HCT116 (cell line): ENCODE data around the gene CNST. TPM values are rescaled to one million over a fixed set of nuclear protein-coding genes. Genes with fewer than 3 reads are reported as not detected.

Experiments used
- ATAC-seq: fragments of 200-7000 bp; cut with Tn5 transposase; 2 replicates; pipeline ENCODE4 v1.9.1; 2020; ENCODE audit warnings: mild to moderate bottlenecking, moderate library complexity
- BruUV-seq: library from RNA; stranded (reverse); fragments of 400-500 nt; replicated peaks from 2 replicates; lab custom pipeline; 2021; lab: Mats Ljungman, UMichigan
- CTCF ChIA-PET: fragments of 300-600 bp; sonication (Branson Sonifier 250); formaldehyde crosslinking; loops from one replicate; lab custom pipeline; 2021; ENCODE audit warnings: antibody characterized with exemption; lab: Charles Lee
- POLR2A ChIA-PET: fragments of 300-600, 350-600 bp; sonication (Branson Sonifier 250); formaldehyde crosslinking; loops from one replicate; lab custom pipeline; 2021; ENCODE audit warnings: antibody characterized with exemption; lab: Charles Lee
- RAD21 ChIA-PET, 2 experiments: fragments of 300-600 bp; sonication (Branson Sonifier 250); formaldehyde crosslinking; loops; one replicate each; lab custom pipeline; 2023; ENCODE audit warnings: low total read pairs in 2 of 2; ENCODE audit not compliant: uncharacterized antibody in 2 of 2, unreplicated experiment in 2 of 2, low non-redundant PET in 1 of 2; lab: Charles Lee
- DNase-seq: peaks from one replicate; pipeline ENCODE4 v3.0.0-alpha.2; 2010; ENCODE audit warnings: low read depth, low spot score
- H2AFZ ChIP-seq: fragments of 200-600 bp; shearing (Covaris generic), sonication (generic); 2 replicates; pipeline ENCODE4 v1.6.1; 2017; ENCODE audit warnings: low read depth, mixed run types, mixed read lengths, antibody characterized with exemption, low read length; ENCODE audit not compliant: poor library complexity, severe bottlenecking
- H3K27ac ChIP-seq: 2 replicates; pipeline ENCODE4 v1.5.1; 2012; ENCODE audit warnings: low read depth, low read length
- H3K27me3 ChIP-seq: fragments of 200-600 bp; sonication (generic); 2 replicates; pipeline ENCODE4 v1.6.1; 2016; ENCODE audit warnings: mixed run types, low read length, mixed read lengths; ENCODE audit not compliant: insufficient read depth
- H3K36me3 ChIP-seq, 2 experiments: fragments of 200-500 bp in 1 of 2; fragments of 200-600 bp in 1 of 2; sonication (Bioruptor generic) in 1 of 2; sonication (generic) in 1 of 2; 2 replicates each; pipeline versions ENCODE4 v1.5.1 to v1.6.1; 2014 to 2016; ENCODE audit warnings: low read length in 2 of 2, inconsistent platforms in 1 of 2, mixed read lengths in 1 of 2, mixed run types in 1 of 2; ENCODE audit not compliant: insufficient read depth in 2 of 2, control insufficient read depth in 1 of 2
- H3K4me1 ChIP-seq, 2 experiments: fragments of 200-600 bp in 1 of 2; sonication (generic) in 1 of 2; 2 replicates each; pipeline versions ENCODE4 v1.5.1 to v1.6.1; 2012 to 2017; ENCODE audit warnings: low read length in 2 of 2, inconsistent platforms in 1 of 2, mild to moderate bottlenecking in 1 of 2, mixed read lengths in 1 of 2, mixed run types in 1 of 2, moderate library complexity in 1 of 2; ENCODE audit not compliant: insufficient read depth in 2 of 2, control insufficient read depth in 1 of 2
- H3K4me2 ChIP-seq: fragments of 200-600 bp; sonication (generic); 2 replicates; pipeline ENCODE4 v1.6.1; 2017; ENCODE audit warnings: mixed run types, low read length, mixed read lengths
- H3K4me3 ChIP-seq, 2 experiments: fragments of 200-600 bp in 1 of 2; sonication (generic) in 1 of 2; replicated peaks in 1 of 2; 2 replicates each; pipeline ENCODE4 v1.5.1; 2011 to 2016; ENCODE audit warnings: low read length in 2 of 2, control low read depth in 1 of 2, low read depth in 1 of 2, mild to moderate bottlenecking in 1 of 2, mixed read lengths in 1 of 2, mixed run types in 1 of 2
- H3K79me2 ChIP-seq: fragments of 200-600 bp; sonication (generic); 2 replicates; pipeline ENCODE4 v1.6.1; 2017; ENCODE audit warnings: mild to moderate bottlenecking, mixed run types, low read length, moderate library complexity, mixed read lengths; ENCODE audit not compliant: insufficient read depth
- H3K9ac ChIP-seq: fragments of 200-600 bp; sonication (generic); 2 replicates; pipeline ENCODE4 v1.6.1; 2016; ENCODE audit warnings: low read length, mixed read lengths
- H3K9me2 ChIP-seq: fragments of 200-600 bp; sonication (generic), shearing (Covaris generic); 2 replicates; pipeline ENCODE4 v1.6.1; 2017; ENCODE audit warnings: mixed run types, mild to moderate bottlenecking, moderate library complexity; ENCODE audit not compliant: insufficient read depth
- H3K9me3 ChIP-seq, 2 experiments: fragments of 200-500 bp in 1 of 2; fragments of 200-600 bp in 1 of 2; sonication (Bioruptor generic) in 1 of 2; sonication (generic) in 1 of 2; 2 replicates each; pipeline ENCODE4 v1.6.1; 2014 to 2017; ENCODE audit warnings: low read length in 2 of 2, mixed read lengths in 2 of 2, inconsistent platforms in 1 of 2, low read depth in 1 of 2, mild to moderate bottlenecking in 1 of 2, mixed run types in 1 of 2, moderate library complexity in 1 of 2; ENCODE audit not compliant: control insufficient read depth in 1 of 2, insufficient read depth in 1 of 2
- H4K20me1 ChIP-seq: fragments of 200-600 bp; sonication (generic), shearing (Covaris generic); 2 replicates; pipeline ENCODE4 v1.6.1; 2017; ENCODE audit warnings: mixed run types, mild to moderate bottlenecking, moderate library complexity; ENCODE audit not compliant: insufficient read depth
- CEBPB ChIP-seq: IDR thresholded peaks from 2 replicates; pipeline ENCODE4 v1.6.1; 2012; ENCODE audit warnings: low read depth
- EZH2 ChIP-seq: fragments of 200-600 bp; sonication (generic); IDR thresholded peaks from 2 replicates; pipeline ENCODE4 v1.6.1; 2017; ENCODE audit warnings: antibody characterized with exemption, mixed run types
- EZH2phosphoT487 ChIP-seq: fragments of 200-600 bp; IDR thresholded peaks from 2 replicates; pipeline ENCODE4 v1.6.1; 2018; ENCODE audit warnings: antibody characterized with exemption, borderline replicate concordance
- FOSL1 ChIP-seq: IDR thresholded peaks from 2 replicates; pipeline ENCODE4 v1.6.1; 2012; ENCODE audit warnings: low read depth
- MAX ChIP-seq: IDR thresholded peaks from 2 replicates; pipeline ENCODE4 v1.6.1; 2012
- POLR2AphosphoS5 ChIP-seq: IDR thresholded peaks from 2 replicates; pipeline ENCODE4 v1.6.1; 2011; ENCODE audit warnings: mild to moderate bottlenecking, low read depth, low read length, moderate library complexity
- SP1 ChIP-seq: IDR thresholded peaks from 2 replicates; pipeline ENCODE4 v1.6.1; 2012; ENCODE audit warnings: low read depth
- TCF7L2 ChIP-seq: IDR thresholded peaks from 2 replicates; pipeline ENCODE4 v1.7.0; 2011; ENCODE audit warnings: borderline replicate concordance, inconsistent platforms; ENCODE audit not compliant: insufficient read depth, insufficient read length; ENCODE audit errors: extremely low read depth
- ZFX ChIP-seq: fragments of 450-650 bp; IDR thresholded peaks from 2 replicates; pipeline ENCODE4 v1.6.1; 2017
- ZNF274 ChIP-seq: fragments of 200-500 bp; sonication (Bioruptor generic); IDR thresholded peaks from 2 replicates; pipeline ENCODE4 v1.6.1; 2014; ENCODE audit warnings: mild to moderate bottlenecking, low read depth, low read length, inconsistent platforms
- intact Hi-C: fragments of 100-400 bp; cut with micrococcal nuclease; formaldehyde crosslinking; loops from 2 replicates; pipeline ENCODE4 v1.10.0; 2022
- total RNA-seq: library from RNA; stranded (reverse); gene quantifications from one replicate; pipeline ENCODE4 v1.2.1, GENCODE V29; 2021; ENCODE audit not compliant: unreplicated experiment

The CNST gene
- total RNA-seq, 1 experiment from 2014 or later, result 13.5 TPM

DNA sequence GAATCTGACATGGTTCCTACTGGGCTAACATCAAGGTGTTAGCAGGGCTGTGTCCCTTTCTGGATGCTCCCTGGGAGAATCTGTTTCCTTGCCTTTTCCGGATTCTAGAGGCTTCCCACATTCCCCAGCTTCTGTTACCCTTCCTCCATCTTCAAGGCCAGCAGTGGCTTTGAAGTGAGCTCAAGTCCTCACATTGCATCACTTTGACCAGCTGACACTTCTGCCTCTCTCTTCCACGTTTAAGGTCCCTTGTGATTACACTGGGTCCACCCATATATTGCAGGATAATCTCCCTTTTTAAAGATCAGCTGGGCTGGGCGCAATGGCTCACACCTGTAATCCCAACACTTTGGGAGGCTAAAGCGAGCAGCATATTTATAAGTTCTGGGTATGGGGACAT, 33.1 kb downstream of the CNST start:
- Histone ChIP-seq H3K36me3 (no peaks in the 10 kb centered on the region), H3K27me3 (no peaks in the 10 kb centered on the region), H3K9me2 (no peaks in the 10 kb centered on the region), H3K9ac (no peak overlapping the region), H3K4me3 (no peak overlapping the region), H3K27ac (no peak overlapping the region), H4K20me1 (no peaks in the 10 kb centered on the region), H3K9me3 (0 out of 4 replicates have a peak, but pooled peaks cover 0 to 3% of the 10 kb centered on the region in 2 experiments), H3K79me2 (peaks cover 18% of the 10 kb centered on the region; the same call in 1 of the 2 replicates), H2AFZ (no peak overlapping the region), H3K4me2 (no peak overlapping the region), H3K4me1 (no peaks in the 10 kb centered on the region)
- TF ChIP-seq MAX, result no peak
- TF ChIP-seq TCF7L2, result peak; percentile 52
- intact Hi-C loops, result no loop called here
- ChIA-PET POLR2A (no interaction called here), CTCF (no interaction called here), RAD21 (no interaction called here)
- BruUV-seq, result no TSS peak
- ATAC-seq (no peak), DNase-seq (no peak)

DNA sequence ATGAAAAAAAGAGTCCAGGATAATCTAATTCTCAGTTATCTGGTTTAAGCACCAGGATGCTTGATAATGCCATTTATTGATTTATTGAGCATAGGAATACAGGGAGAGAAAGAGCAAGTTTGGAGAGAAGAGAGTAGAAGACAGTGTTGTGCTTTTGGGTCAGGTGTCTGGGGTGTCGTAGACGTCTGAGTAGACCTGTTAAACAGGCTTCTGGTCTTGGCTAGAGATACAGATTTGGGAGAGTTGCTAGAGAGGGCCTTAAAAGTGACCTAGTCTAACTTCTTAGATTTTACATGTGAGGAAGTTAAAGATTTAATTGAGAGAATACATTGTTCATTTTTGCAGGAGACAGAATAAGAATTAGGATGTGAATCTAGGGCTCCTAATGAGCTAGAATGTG, 34.3 kb downstream of the CNST start:
- no TSS peak for BruUV-seq
- no peak for ATAC-seq
- Histone ChIP-seq H3K27me3 (no peaks in the 10 kb centered on the region), H3K36me3 (no peaks in the 10 kb centered on the region), H3K9me3 (0 out of 4 replicates have a peak, but pooled peaks cover 0 to 3% of the 10 kb centered on the region in 2 experiments), H3K4me2 (no peak overlapping the region), H3K79me2 (peaks cover 18% of the 10 kb centered on the region; the same call in 1 of the 2 replicates), H3K4me1 (no peaks in the 10 kb centered on the region), H3K9me2 (no peaks in the 10 kb centered on the region), H2AFZ (no peak overlapping the region)
- RAD21 ChIA-PET, result no interaction called here
- POLR2A ChIA-PET, result no interaction called here
- TF ChIP-seq EZH2, result no peak
- no peak for TF ChIP-seq ZFX
- TF ChIP-seq POLR2AphosphoS5, result no peak
- no peak for TF ChIP-seq EZH2phosphoT487
- TF ChIP-seq SP1, result no peak
- no peak for TF ChIP-seq FOSL1
- TF ChIP-seq CEBPB, result no peak
- TF ChIP-seq ZNF274, result no peak
- TF ChIP-seq, all 23 proteins: peak for 0
- no peaks in the 10 kb centered on the region for H4K20me1 ChIP-seq
- intact Hi-C loops, result no loop called here
- no peak overlapping the region for H3K9ac ChIP-seq
- CTCF ChIA-PET, result no interaction called here
- H3K27ac ChIP-seq, result no peak overlapping the region
- no peak for DNase-seq
- no peak overlapping the region for H3K4me3 ChIP-seq
